DOHH2 (cell line): ENCODE measurements around the gene TRMT11.

ENCODE experiments used
- H3F3A ChIP-seq: fragments of 200-600 bp; sonication (generic), shearing (Covaris generic); 2 replicates; pipeline ENCODE4 v1.6.0; 2016; ENCODE audit warnings: antibody characterized with exemption, mild to moderate bottlenecking; ENCODE audit not compliant: control insufficient read depth, insufficient read depth
- H3K27ac ChIP-seq: fragments of 200-600 bp; sonication (generic); 2 replicates; pipeline ENCODE4 v1.5.1; 2014; ENCODE audit warnings: low read depth, mild to moderate bottlenecking, low read length, moderate library complexity
- H3K27me3 ChIP-seq: fragments of 200-600 bp; sonication (generic); 2 replicates; pipeline ENCODE4 v1.6.1; 2014; ENCODE audit warnings: mild to moderate bottlenecking, low read length, mixed read lengths; ENCODE audit not compliant: control insufficient read depth
- H3K36me3 ChIP-seq: fragments of 200-600 bp; sonication (generic); 2 replicates; pipeline ENCODE4 v1.6.1; 2014; ENCODE audit warnings: mild to moderate bottlenecking, low read length, moderate library complexity, mixed read lengths; ENCODE audit not compliant: control insufficient read depth
- H3K4me1 ChIP-seq: fragments of 200-600 bp; sonication (generic); 2 replicates; pipeline ENCODE4 v1.6.1; 2014; ENCODE audit warnings: mild to moderate bottlenecking, low read length, mixed read lengths; ENCODE audit not compliant: control insufficient read depth
- H3K4me2 ChIP-seq: fragments of 200-600 bp; sonication (generic); 2 replicates; pipeline ENCODE4 v1.6.0; 2014; ENCODE audit warnings: mild to moderate bottlenecking, low read length, moderate library complexity
- H3K4me3 ChIP-seq: fragments of 200-600 bp; sonication (generic); 2 replicates; pipeline ENCODE4 v1.5.1; 2014; ENCODE audit warnings: mild to moderate bottlenecking, low read length, mixed read lengths
- H3K79me2 ChIP-seq: fragments of 200-600 bp; sonication (generic); 2 replicates; pipeline ENCODE4 v1.6.1; 2014; ENCODE audit warnings: mild to moderate bottlenecking, low read length, mixed read lengths; ENCODE audit not compliant: control insufficient read depth
- H3K9me2 ChIP-seq: fragments of 200-600 bp; sonication (generic); replicated peaks from 2 replicates; pipeline ENCODE4 v1.6.1; 2014; ENCODE audit warnings: mild to moderate bottlenecking, low read length, mixed read lengths; ENCODE audit not compliant: control insufficient read depth
- H3K9me3 ChIP-seq: fragments of 200-600 bp; sonication (generic); 2 replicates; pipeline ENCODE4 v1.6.1; 2014; ENCODE audit warnings: antibody characterized with exemption, low read length, mixed read lengths; ENCODE audit not compliant: control insufficient read depth, insufficient read depth
- H4K20me1 ChIP-seq: fragments of 200-600 bp; sonication (generic); 2 replicates; pipeline ENCODE4 v1.6.0; 2014; ENCODE audit warnings: low read depth, mild to moderate bottlenecking, antibody characterized with exemption, low read length, moderate library complexity; ENCODE audit not compliant: control insufficient read depth, insufficient read depth
- CTCF ChIP-seq: fragments of 200-600 bp; sonication (generic); IDR thresholded peaks from one replicate; pipeline ENCODE4 v1.5.1; 2014; ENCODE audit warnings: antibody characterized with exemption, mild to moderate bottlenecking, low read depth, low read length; ENCODE audit not compliant: poor library complexity, severe bottlenecking
- EZH2phosphoT487 ChIP-seq: fragments of 200-600 bp; sonication (generic); IDR thresholded peaks from 2 replicates; pipeline ENCODE4 v1.6.1; 2017; ENCODE audit warnings: borderline replicate concordance, mild to moderate bottlenecking, antibody characterized with exemption, low read length, moderate library complexity, mixed read lengths

TRMT11 gene

GRCh38 chr6:125940247-125941041, 45.9 kb upstream of the TRMT11 start:
- H3K9me2 ChIP-seq = no peaks in the 10 kb centered on the region; the same call in 1 of the 2 replicates
- no peaks in the 10 kb centered on the region for H3K36me3 ChIP-seq
- H3K27me3 ChIP-seq = no peaks in the 10 kb centered on the region
- H4K20me1 ChIP-seq = no peaks in the 10 kb centered on the region
- H3K79me2 ChIP-seq = no peaks in the 10 kb centered on the region
- no peak overlapping the region for H3K4me3 ChIP-seq
- TF ChIP-seq CTCF = no peak
- TF ChIP-seq EZH2phosphoT487 = no peak
- H3F3A ChIP-seq = no peaks in the 10 kb centered on the region
- peaks cover 15% of the 10 kb centered on the region for H3K4me1 ChIP-seq
- no peak overlapping the region for H3K4me2 ChIP-seq
- no peaks in the 10 kb centered on the region for H3K9me3 ChIP-seq
- H3K27ac ChIP-seq = no peak overlapping the region

- Histone ChIP-seq H3K9me2 (no peaks in the 10 kb centered on the region; the same call in 1 of the 2 replicates), H3K4me1 (peaks cover 15% of the 10 kb centered on the region), H3K4me3 (no peak overlapping the region), H3K36me3 (no peaks in the 10 kb centered on the region), H3K79me2 (no peaks in the 10 kb centered on the region), H3F3A (no peaks in the 10 kb centered on the region), H3K27ac (no peak overlapping the region), H3K9me3 (no peaks in the 10 kb centered on the region), H4K20me1 (no peaks in the 10 kb centered on the region), H3K27me3 (no peaks in the 10 kb centered on the region), H3K4me2 (no peak overlapping the region)
- TF ChIP-seq EZH2phosphoT487 (no peak), CTCF (no peak)
Observed at GRCh38 chr6:125942672-125943527, 43.4 kb upstream of the TRMT11 start.

GRCh38 chr6:125943528-125944433, 42.6 kb upstream of the TRMT11 start:
- no peak for TF ChIP-seq CTCF
- no peak for TF ChIP-seq EZH2phosphoT487
- no peaks in the 10 kb centered on the region for H3K9me3 ChIP-seq
- no peaks in the 10 kb centered on the region for H3K27me3 ChIP-seq
- H3K4me2 ChIP-seq = peak overlapping the region; percentile 20; the same call in 1 of the 2 replicates
- no peak overlapping the region for H3K4me3 ChIP-seq
- no peaks in the 10 kb centered on the region; the same call in 1 of the 2 replicates for H3K9me2 ChIP-seq
- H3K36me3 ChIP-seq = no peaks in the 10 kb centered on the region
- H3K4me1 ChIP-seq = peaks cover 15% of the 10 kb centered on the region
- no peaks in the 10 kb centered on the region for H4K20me1 ChIP-seq
- H3K27ac ChIP-seq = no peak overlapping the region
- H3F3A ChIP-seq = no peaks in the 10 kb centered on the region
- no peaks in the 10 kb centered on the region for H3K79me2 ChIP-seq
